HG03135 (cell line): ENCODE measurements around the gene SLC6A3.
"Not testable (repeated sequence)": the region's sequence is repeated elsewhere in the genome, so short reads cannot be mapped to it uniquely, and the experiment has no call there.

Experiments
- ATAC-seq: cut with Tn5 transposase; IDR thresholded peaks from one replicate; pipeline ENCODE4 v1.9.1; 2021; ENCODE audit warnings: mild to moderate bottlenecking, moderate library complexity; ENCODE audit not compliant: unreplicated experiment

Gene SLC6A3

GRCh38 chr5:1375871-1376810 lies 69.1 kb downstream of the SLC6A3 start:
- ATAC-seq = no peak

- ATAC-seq = no peak
These were observed 70.6 kb downstream of the SLC6A3 start for GRCh38 chr5:1374679-1375055.

- no peak for ATAC-seq
These were observed 71.1 kb downstream of the SLC6A3 start for GRCh38 chr5:1374030-1374678.

GRCh38 chr5:1371972-1372342 lies 73.3 kb downstream of the SLC6A3 start:
- not testable (repeated sequence) for ATAC-seq

- ATAC-seq = no peak
These were observed 73.8 kb downstream of the SLC6A3 start for GRCh38 chr5:1371218-1371971.

- ATAC-seq = no peak
These were observed 75.2 kb downstream of the SLC6A3 start for GRCh38 chr5:1370006-1370405.

- ATAC-seq = no peak
These were observed 76.5 kb downstream of the SLC6A3 start for GRCh38 chr5:1368756-1369155.

- no peak for ATAC-seq
These were observed 77.0 kb downstream of the SLC6A3 start for GRCh38 chr5:1368236-1368635.

- ATAC-seq = no peak
These were observed 78.1 kb downstream of the SLC6A3 start for GRCh38 chr5:1367149-1367548.

- ATAC-seq = no peak
These were observed 78.7 kb downstream of the SLC6A3 start for GRCh38 chr5:1366514-1366913.

- no peak for ATAC-seq
These were observed 81.0 kb downstream of the SLC6A3 start for GRCh38 chr5:1364211-1364610.

- no peak for ATAC-seq
These were observed 81.7 kb downstream of the SLC6A3 start for GRCh38 chr5:1363581-1363980.

GRCh38 chr5:1363160-1363559 lies 82.1 kb downstream of the SLC6A3 start:
- ATAC-seq = no peak

GRCh38 chr5:1362242-1363015 lies 82.8 kb downstream of the SLC6A3 start:
- no peak for ATAC-seq

- ATAC-seq = no peak
These were observed 84.4 kb downstream of the SLC6A3 start for GRCh38 chr5:1360861-1361260.

- not testable (repeated sequence) for ATAC-seq
These were observed 84.9 kb downstream of the SLC6A3 start for GRCh38 chr5:1360367-1360766.

- no peak for ATAC-seq
These were observed 85.5 kb downstream of the SLC6A3 start for GRCh38 chr5:1359713-1360112.

GRCh38 chr5:1359031-1359645 lies 86.1 kb downstream of the SLC6A3 start:
- ATAC-seq = no peak

GRCh38 chr5:1358726-1359025 lies 86.6 kb downstream of the SLC6A3 start:
- no peak for ATAC-seq

- no peak for ATAC-seq
These were observed 87.1 kb downstream of the SLC6A3 start for GRCh38 chr5:1357946-1358725.
